H9 (cell line): ENCODE data around the gene ZNF467. TPM values are rescaled to one million over a fixed set of nuclear protein-coding genes. Genes with fewer than 3 reads are reported as not detected.

Experiments
- DNase-seq: peaks from one replicate; pipeline ENCODE4 v3.0.0-alpha.2; 2017
- H2AFZ ChIP-seq: one replicate; pipeline ENCODE4 v1.6.1; 2013; ENCODE audit warnings: mild to moderate bottlenecking, low read length, control low read depth, moderate library complexity
- H2AK5ac ChIP-seq: 2 replicates; pipeline ENCODE4 v1.6.1; 2013; ENCODE audit warnings: low read length, control low read depth, mixed read lengths; ENCODE audit not compliant: insufficient read length
- H2BK120ac ChIP-seq: one replicate; pipeline ENCODE4 v1.6.1; 2013; ENCODE audit warnings: low read depth, mild to moderate bottlenecking, low read length, control low read depth, inconsistent platforms; ENCODE audit not compliant: poor library complexity, severe bottlenecking
- H2BK12ac ChIP-seq: 2 replicates; pipeline ENCODE4 v1.6.1; 2013; ENCODE audit warnings: low read length, control low read depth, mixed read lengths, low read depth; ENCODE audit not compliant: insufficient read length
- H2BK15ac ChIP-seq: 2 replicates; pipeline ENCODE4 v1.6.1; 2013; ENCODE audit warnings: low read depth, low read length, control low read depth
- H2BK20ac ChIP-seq: one replicate; pipeline ENCODE4 v1.6.1; 2013; ENCODE audit warnings: low read depth, mild to moderate bottlenecking, low read length, control low read depth, inconsistent platforms; ENCODE audit not compliant: poor library complexity, severe bottlenecking
- H2BK5ac ChIP-seq: 2 replicates; pipeline ENCODE4 v1.6.1; 2013; ENCODE audit warnings: low read length, control low read depth, mixed read lengths; ENCODE audit not compliant: insufficient read length
- H3K14ac ChIP-seq: 2 replicates; pipeline ENCODE4 v1.6.1; 2013; ENCODE audit warnings: low read length, control low read depth; ENCODE audit not compliant: insufficient read depth
- H3K18ac ChIP-seq: 2 replicates; pipeline ENCODE4 v1.6.1; 2013; ENCODE audit warnings: low read depth, mild to moderate bottlenecking, mixed read lengths, low read length, control low read depth; ENCODE audit not compliant: insufficient read length
- H3K23ac ChIP-seq: 2 replicates; pipeline ENCODE4 v1.6.1; 2013; ENCODE audit warnings: low read length, control low read depth, mixed read lengths, low read depth; ENCODE audit not compliant: insufficient read length
- H3K23me2 ChIP-seq: 2 replicates; pipeline ENCODE4 v1.6.1; 2013; ENCODE audit warnings: low read depth, mild to moderate bottlenecking, mixed read lengths, low read length, control low read depth; ENCODE audit not compliant: insufficient read length, poor library complexity, severe bottlenecking
- H3K27ac ChIP-seq: 2 replicates; pipeline ENCODE4 v1.5.1; 2013; ENCODE audit warnings: low read length, control low read depth, mixed read lengths, low read depth; ENCODE audit not compliant: insufficient read length
- H3K27me3 ChIP-seq: 2 replicates; pipeline ENCODE4 v1.6.1; 2013; ENCODE audit warnings: low read length, control low read depth, inconsistent platforms; ENCODE audit not compliant: insufficient read depth
- H3K4ac ChIP-seq: 2 replicates; pipeline ENCODE4 v1.6.1; 2013; ENCODE audit warnings: low read depth, mild to moderate bottlenecking, control low read depth, inconsistent platforms, low read length, moderate library complexity
- H3K4me1 ChIP-seq: 2 replicates; pipeline ENCODE4 v1.6.1; 2013; ENCODE audit warnings: low read length, control low read depth, inconsistent platforms; ENCODE audit not compliant: insufficient read depth
- H3K4me2 ChIP-seq: 2 replicates; pipeline ENCODE4 v1.6.1; 2013; ENCODE audit warnings: low read length, control low read depth, mixed read lengths; ENCODE audit not compliant: insufficient read length, insufficient read depth
- H3K56ac ChIP-seq: 2 replicates; pipeline ENCODE4 v1.6.1; 2013; ENCODE audit warnings: low read depth, mild to moderate bottlenecking, mixed read lengths, low read length, control low read depth; ENCODE audit not compliant: insufficient read length
- H3K79me1 ChIP-seq: 2 replicates; pipeline ENCODE4 v1.6.1; 2013; ENCODE audit warnings: low read depth, mild to moderate bottlenecking, moderate library complexity, low read length, control low read depth, inconsistent platforms; ENCODE audit not compliant: insufficient read depth, poor library complexity, severe bottlenecking
- H3K79me2 ChIP-seq: 2 replicates; pipeline ENCODE4 v1.6.1; 2013; ENCODE audit warnings: low read length, control low read depth, inconsistent platforms; ENCODE audit not compliant: insufficient read depth
- H3K9ac ChIP-seq: 2 replicates; pipeline ENCODE4 v1.6.1; 2013; ENCODE audit warnings: low read length, control low read depth, mixed read lengths; ENCODE audit not compliant: insufficient read length; ENCODE audit errors: extremely low read depth
- H3K9me3 ChIP-seq: one replicate; pipeline ENCODE4 v1.6.1; 2013; ENCODE audit warnings: low read depth, low read length, inconsistent platforms; ENCODE audit not compliant: control insufficient read depth
- H3T11ph ChIP-seq: one replicate; pipeline ENCODE4 v1.6.1; 2013; ENCODE audit warnings: mild to moderate bottlenecking, low read length, control low read depth, inconsistent platforms
- H4K20me1 ChIP-seq: one replicate; pipeline ENCODE4 v1.6.1; 2013; ENCODE audit not compliant: control insufficient read depth, insufficient read length, insufficient read depth
- H4K5ac ChIP-seq: 2 replicates; pipeline ENCODE4 v1.6.1; 2013; ENCODE audit warnings: low read depth, mild to moderate bottlenecking, mixed read lengths, low read length, control low read depth; ENCODE audit not compliant: insufficient read length
- H4K8ac ChIP-seq: replicated peaks from 2 replicates; pipeline ENCODE4 v1.6.1; 2013; ENCODE audit warnings: low read length, control low read depth, mixed read lengths, low read depth; ENCODE audit not compliant: insufficient read length
- H4K91ac ChIP-seq: 2 replicates; pipeline ENCODE4 v1.6.1; 2013; ENCODE audit warnings: low read depth, mild to moderate bottlenecking, moderate library complexity, mixed read lengths, low read length, control low read depth; ENCODE audit not compliant: insufficient read length
- H3K27ac Mint-ChIP-seq, 3 experiments: 2 replicates in 2 of 3; 3 replicates in 1 of 3; pipeline ENCODE4 v1.8.0; 2020 to 2021; ENCODE audit warnings: mixed read lengths in 3 of 3, mild to moderate bottlenecking in 1 of 3, moderate library complexity in 1 of 3
- H3K27me3 Mint-ChIP-seq: 2 replicates; pipeline ENCODE4 v1.8.0; 2021; ENCODE audit warnings: low read depth, mild to moderate bottlenecking, moderate library complexity, mixed read lengths
- H3K36me3 Mint-ChIP-seq, 3 experiments: 2 replicates in 2 of 3; 3 replicates in 1 of 3; pipeline ENCODE4 v1.8.0; 2020 to 2021; ENCODE audit warnings: low read depth in 3 of 3, mixed read lengths in 3 of 3; ENCODE audit not compliant: insufficient read depth in 1 of 3
- H3K4me1 Mint-ChIP-seq, 2 experiments: 2 replicates each; pipeline ENCODE4 v1.8.0; 2020; ENCODE audit warnings: mixed read lengths in 2 of 2
- H3K4me3 Mint-ChIP-seq, 2 experiments: 2 replicates in 1 of 2; 3 replicates in 1 of 2; pipeline ENCODE4 v1.8.0; 2020 to 2021; ENCODE audit warnings: mild to moderate bottlenecking in 2 of 2, mixed read lengths in 2 of 2, moderate library complexity in 1 of 2
- H3K9me3 Mint-ChIP-seq, 2 experiments: 2 replicates in 1 of 2; 3 replicates in 1 of 2; pipeline ENCODE4 v1.8.0; 2020; ENCODE audit warnings: mild to moderate bottlenecking in 2 of 2, mixed read lengths in 2 of 2, moderate library complexity in 1 of 2
- CTCF ChIP-seq: fragments of 200-600 bp; sonication (generic); conservative IDR thresholded peaks from 3 replicates; pipeline ENCODE4 v1.8.0; 2021; ENCODE audit warnings: antibody characterized with exemption, mild to moderate bottlenecking
- WGBS: extraction: QIAGEN DNeasy Blood & Tissue Kit; methylation state at CpG from one replicate; pipeline ENCODE4 v1.1.7; 2013; ENCODE audit warnings: missing lambda C conversion rate, low lambda C conversion rate, mixed read lengths; ENCODE audit not compliant: insufficient read length; ENCODE audit errors: extremely low coverage; 5-methylcytosine and 5-hydroxymethylcytosine counted together
- total RNA-seq: library from RNA; stranded (reverse); gene quantifications from 2 replicates; pipeline ENCODE4 v1.2.1, GENCODE V29; 2021

Gene ZNF467
- total RNA-seq, 1 experiment from 2014 or later, result 0.31 TPM

- H3K27ac ChIP-seq, result no peak overlapping the region
- H2BK15ac ChIP-seq, result no peak overlapping the region
- H2AK5ac ChIP-seq, result no peak overlapping the region
- Mint-ChIP-seq H3K36me3 (no peaks in the 10 kb centered on the region), H3K4me3 (no peak overlapping the region; a peak in 1 of 5 replicates), H3K27ac (no peak overlapping the region; a peak in 1 of 7 replicates), H3K9me3 (no peaks in the 10 kb centered on the region; a peak in 1 of 5 replicates), H3K27me3 (peaks cover 55% of the 10 kb centered on the region), H3K4me1 (peaks cover 2 to 20% of the 10 kb centered on the region in 2 experiments; a peak in 3 of 4 replicates)
- WGBS, result no CpG with 5 or more reads among the region's 16 CpGs
- no peaks in the 10 kb centered on the region for H3K9me3 ChIP-seq
- H3K27me3 ChIP-seq, result no peaks in the 10 kb centered on the region
- no peak overlapping the region for H4K5ac ChIP-seq
- H3K4ac ChIP-seq, result no peak overlapping the region
- H3K4me2 ChIP-seq, result no peak overlapping the region
- no peaks in the 10 kb centered on the region for H3K23me2 ChIP-seq
- no peak overlapping the region for H3K18ac ChIP-seq
- no peak for DNase-seq
- H3K23ac ChIP-seq, result no peak overlapping the region
- H3K14ac ChIP-seq, result no peak overlapping the region
- H4K8ac ChIP-seq, result no peak overlapping the region
- H2AFZ ChIP-seq, result no peak overlapping the region
- no peaks in the 10 kb centered on the region for H3K79me1 ChIP-seq
- H4K20me1 ChIP-seq, result no peaks in the 10 kb centered on the region
- no peak overlapping the region for H4K91ac ChIP-seq
- no peaks in the 10 kb centered on the region for H3K79me2 ChIP-seq
- H2BK120ac ChIP-seq, result no peak overlapping the region
- TF ChIP-seq CTCF, result no peak
- H3K4me1 ChIP-seq, result no peaks in the 10 kb centered on the region
- H2BK5ac ChIP-seq, result no peak overlapping the region
- no peak overlapping the region for H2BK20ac ChIP-seq
- no peak overlapping the region for H3K56ac ChIP-seq
- no peak overlapping the region for H2BK12ac ChIP-seq
- no peak overlapping the region for H3K9ac ChIP-seq
- H3T11ph ChIP-seq, result no peak overlapping the region
Measured at GRCh38 chr7:149780636-149781419, 7.4 kb upstream of the ZNF467 start.
